GM12878 (cell line): ENCODE data around the gene P3H3. TPM values are rescaled to one million over a fixed set of nuclear protein-coding genes. Genes with fewer than 3 reads are reported as not detected.

Experiments
- BCLAF1 ChIP-seq: fragments of 450-650 bp; IDR thresholded peaks from 2 replicates; pipeline ENCODE4 v1.6.1; 2017; ENCODE audit warnings: antibody characterized with exemption, mild to moderate bottlenecking, moderate library complexity
- CBX5 ChIP-seq: sonication (generic); IDR thresholded peaks from 2 replicates; pipeline ENCODE4 v1.6.1; 2016; ENCODE audit warnings: low read depth, moderate library complexity, mild to moderate bottlenecking, inconsistent platforms
- EGR1 ChIP-seq, 2 experiments: IDR thresholded peaks; 1 replicate in 1 of 2; 2 replicates in 1 of 2; pipeline ENCODE4 v1.6.1; 2011 to 2012; ENCODE audit warnings: low read depth in 2 of 2, low read length in 2 of 2, borderline replicate concordance in 1 of 2, mild to moderate bottlenecking in 1 of 2, moderate library complexity in 1 of 2
- ESRRA ChIP-seq: IDR thresholded peaks from 2 replicates; pipeline ENCODE4 v1.6.1; 2012; ENCODE audit warnings: mild to moderate bottlenecking, low read length, improper control_type of control experiment
- GATAD2B ChIP-seq: fragments of 450-650 bp; conservative IDR thresholded peaks from 2 replicates; pipeline ENCODE4 v1.6.1; 2017; ENCODE audit warnings: low read depth, mild to moderate bottlenecking, moderate library complexity
- HDGF ChIP-seq: fragments of 450-650 bp; IDR thresholded peaks from 2 replicates; pipeline ENCODE4 v1.6.1; 2016; ENCODE audit warnings: antibody characterized with exemption
- IKZF2 ChIP-seq, 2 experiments: fragments of 450-650 bp; IDR thresholded peaks; 2 replicates each; pipeline ENCODE4 v1.6.1; 2017; ENCODE audit warnings: mild to moderate bottlenecking in 2 of 2, moderate library complexity in 2 of 2
- IRF4 ChIP-seq: IDR thresholded peaks from 2 replicates; pipeline ENCODE4 v1.6.1; 2011; ENCODE audit warnings: low read depth, low read length
- LARP7 ChIP-seq: fragments of 450-650 bp; IDR thresholded peaks from 2 replicates; pipeline ENCODE4 v1.6.1; 2017; ENCODE audit warnings: mild to moderate bottlenecking
- MEF2A ChIP-seq: IDR thresholded peaks from 2 replicates; pipeline ENCODE4 v1.6.1; 2011; ENCODE audit warnings: low read depth, mild to moderate bottlenecking, low read length, moderate library complexity; ENCODE audit not compliant: insufficient read depth
- MLLT1 ChIP-seq: fragments of 450-650 bp; IDR thresholded peaks from 2 replicates; pipeline ENCODE4 v1.6.1; 2016; ENCODE audit warnings: mild to moderate bottlenecking
- PML ChIP-seq: IDR thresholded peaks from 2 replicates; pipeline ENCODE4 v1.6.1; 2012; ENCODE audit warnings: low read length, inconsistent platforms
- RAD21 ChIP-seq: IDR thresholded peaks from 2 replicates; pipeline ENCODE4 v1.6.1; 2011; ENCODE audit warnings: mild to moderate bottlenecking, low read depth, low read length, moderate library complexity; ENCODE audit not compliant: insufficient read depth
- RB1 ChIP-seq: fragments of 450-650 bp; formaldehyde crosslinking; IDR thresholded peaks from 2 replicates; pipeline ENCODE4 v1.6.1; 2017; ENCODE audit warnings: mild to moderate bottlenecking, borderline replicate concordance
- SIN3A ChIP-seq: IDR thresholded peaks from 2 replicates; pipeline ENCODE4 v1.6.1; 2012; ENCODE audit warnings: low read depth, low read length, improper control_type of control experiment
- SUPT20H ChIP-seq: IDR thresholded peaks from 2 replicates; pipeline ENCODE4 v1.6.1; 2011; ENCODE audit warnings: low read depth, mild to moderate bottlenecking, low read length, moderate library complexity, borderline replicate concordance; ENCODE audit not compliant: control insufficient read depth
- ZBED1 ChIP-seq: IDR thresholded peaks from 2 replicates; pipeline ENCODE4 v1.6.1; 2016; ENCODE audit warnings: borderline replicate concordance
- ZNF24 ChIP-seq: fragments of 450-650 bp; IDR thresholded peaks from 2 replicates; pipeline ENCODE4 v1.6.1; 2017; ENCODE audit warnings: antibody characterized with exemption, mild to moderate bottlenecking
- polyA plus RNA-seq, 11 experiments: library from polyadenylated mRNA; depleted of rRNA in 4 of 11; unstranded in 6 of 11; stranded (reverse) in 5 of 11; fragments of >200 nt; fragmentation: Nextera tagmentation in 4 of 11; fragmentation: Illumina TruSeq in 1 of 11; extraction: Ambion mirVana in 4 of 11; extraction: Trizol in 1 of 11; gene quantifications; 1 replicate in 1 of 11; 2 replicates in 10 of 11; pipeline versions ENCODE4 v1.2.1 to v1.2.3, GENCODE V29; 2011 to 2016; ENCODE audit warnings: inconsistent platforms in 2 of 11, missing spikeins in 2 of 11, low read depth in 1 of 11
- total RNA-seq, 4 experiments: library from RNA; depleted of rRNA in 3 of 4; stranded (reverse); fragments of >200 nt in 3 of 4; fragmentation: Illumina TruSeq in 1 of 4; extraction: Trizol in 1 of 4; gene quantifications; 2 replicates each; pipeline versions ENCODE4 v1.2.1 to v1.2.3, GENCODE V29; 2013 to 2021
- TF ChIP-seq, protein P1 (sequence below), 3 experiments: IDR thresholded peaks in 2 of 3; conservative IDR thresholded peaks in 1 of 3; 2 replicates each; pipeline ENCODE4 v1.5.1; 2011; ENCODE audit warnings: low read depth in 3 of 3, low read length in 3 of 3, mild to moderate bottlenecking in 3 of 3, control low read depth in 2 of 3, moderate library complexity in 2 of 3, inconsistent platforms in 1 of 3, mixed read lengths in 1 of 3; ENCODE audit not compliant: control insufficient read depth in 2 of 3, insufficient read depth in 1 of 3; ENCODE audit errors: extremely low read depth in 1 of 3
- TF ChIP-seq, protein P2 (sequence below): fragments of 150-350 bp; IDR thresholded peaks from 2 replicates; pipeline ENCODE4 v1.6.1; 2016; ENCODE audit warnings: low read depth, low read length

Gene P3H3
- total and polyA plus RNA-seq, 10 of the 15 experiments (the other 5 are each of a cell fraction or from before 2014, with no cell fraction given) = 0.03 to 0.21 (median 0.05) TPM; not detected in 7

- TF ChIP-seq, protein P1, sequence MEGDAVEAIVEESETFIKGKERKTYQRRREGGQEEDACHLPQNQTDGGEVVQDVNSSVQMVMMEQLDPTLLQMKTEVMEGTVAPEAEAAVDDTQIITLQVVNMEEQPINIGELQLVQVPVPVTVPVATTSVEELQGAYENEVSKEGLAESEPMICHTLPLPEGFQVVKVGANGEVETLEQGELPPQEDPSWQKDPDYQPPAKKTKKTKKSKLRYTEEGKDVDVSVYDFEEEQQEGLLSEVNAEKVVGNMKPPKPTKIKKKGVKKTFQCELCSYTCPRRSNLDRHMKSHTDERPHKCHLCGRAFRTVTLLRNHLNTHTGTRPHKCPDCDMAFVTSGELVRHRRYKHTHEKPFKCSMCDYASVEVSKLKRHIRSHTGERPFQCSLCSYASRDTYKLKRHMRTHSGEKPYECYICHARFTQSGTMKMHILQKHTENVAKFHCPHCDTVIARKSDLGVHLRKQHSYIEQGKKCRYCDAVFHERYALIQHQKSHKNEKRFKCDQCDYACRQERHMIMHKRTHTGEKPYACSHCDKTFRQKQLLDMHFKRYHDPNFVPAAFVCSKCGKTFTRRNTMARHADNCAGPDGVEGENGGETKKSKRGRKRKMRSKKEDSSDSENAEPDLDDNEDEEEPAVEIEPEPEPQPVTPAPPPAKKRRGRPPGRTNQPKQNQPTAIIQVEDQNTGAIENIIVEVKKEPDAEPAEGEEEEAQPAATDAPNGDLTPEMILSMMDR (IDR thresholded peaks at IDR 0.05 in 2 of 3, conservative IDR thresholded peaks at IDR 0.05 in 1 of 3; ENCODE audit: control insufficient read depth in 2 of 3, extremely low read depth in 1 of 3, insufficient read depth in 1 of 3, low read depth in 3 of 3, low read length in 3 of 3) = no peak
- TF ChIP-seq RB1 (peak; percentile 71; the same call in 1 of the 2 replicates), ZBED1 (no peak), CBX5 (no peak), GATAD2B (no peak; the same call in none of the 2 replicates), MLLT1 (no peak), IRF4 (no peak), ZNF24 (no peak), SUPT20H (no peak), RAD21 (no peak), MEF2A (no peak), EGR1 (IDR thresholded peaks at IDR 0.05; ENCODE audit: borderline replicate concordance in 1 of 2, low read depth in 2 of 2, low read length in 2 of 2) (peak in 1 of 2 experiments; percentile 38; a peak in 1 of 3 replicates), IKZF2 (IDR thresholded peaks at IDR 0.05) (no peak), SIN3A (no peak; the same call in 1 of the 2 replicates), BCLAF1 (no peak), HDGF (no peak), LARP7 (peak; percentile 90), ESRRA (no peak; the same call in 1 of the 2 replicates), PML (peak; percentile 98)
- TF ChIP-seq, protein P2, sequence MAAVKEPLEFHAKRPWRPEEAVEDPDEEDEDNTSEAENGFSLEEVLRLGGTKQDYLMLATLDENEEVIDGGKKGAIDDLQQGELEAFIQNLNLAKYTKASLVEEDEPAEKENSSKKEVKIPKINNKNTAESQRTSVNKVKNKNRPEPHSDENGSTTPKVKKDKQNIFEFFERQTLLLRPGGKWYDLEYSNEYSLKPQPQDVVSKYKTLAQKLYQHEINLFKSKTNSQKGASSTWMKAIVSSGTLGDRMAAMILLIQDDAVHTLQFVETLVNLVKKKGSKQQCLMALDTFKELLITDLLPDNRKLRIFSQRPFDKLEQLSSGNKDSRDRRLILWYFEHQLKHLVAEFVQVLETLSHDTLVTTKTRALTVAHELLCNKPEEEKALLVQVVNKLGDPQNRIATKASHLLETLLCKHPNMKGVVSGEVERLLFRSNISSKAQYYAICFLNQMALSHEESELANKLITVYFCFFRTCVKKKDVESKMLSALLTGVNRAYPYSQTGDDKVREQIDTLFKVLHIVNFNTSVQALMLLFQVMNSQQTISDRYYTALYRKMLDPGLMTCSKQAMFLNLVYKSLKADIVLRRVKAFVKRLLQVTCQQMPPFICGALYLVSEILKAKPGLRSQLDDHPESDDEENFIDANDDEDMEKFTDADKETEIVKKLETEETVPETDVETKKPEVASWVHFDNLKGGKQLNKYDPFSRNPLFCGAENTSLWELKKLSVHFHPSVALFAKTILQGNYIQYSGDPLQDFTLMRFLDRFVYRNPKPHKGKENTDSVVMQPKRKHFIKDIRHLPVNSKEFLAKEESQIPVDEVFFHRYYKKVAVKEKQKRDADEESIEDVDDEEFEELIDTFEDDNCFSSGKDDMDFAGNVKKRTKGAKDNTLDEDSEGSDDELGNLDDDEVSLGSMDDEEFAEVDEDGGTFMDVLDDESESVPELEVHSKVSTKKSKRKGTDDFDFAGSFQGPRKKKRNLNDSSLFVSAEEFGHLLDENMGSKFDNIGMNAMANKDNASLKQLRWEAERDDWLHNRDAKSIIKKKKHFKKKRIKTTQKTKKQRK = no peak
These were observed 39.4 kb downstream of the P3H3 start, which contains the start of gene TPI1 (continued) for GRCh38 chr12:6867413-6868210.
